ENCODE results near the gene THAP7. TPM values are rescaled to one million over a fixed set of nuclear protein-coding genes. Genes with fewer than 3 reads are reported as not detected.
"Not testable (repeated sequence)": the region's sequence is repeated elsewhere in the genome, so short reads cannot be mapped to it uniquely, and the experiment has no call there.

Gene THAP7
- total RNA-seq, 2 experiments from 2014 or later = 20.4 to 21.2 TPM

DNA sequence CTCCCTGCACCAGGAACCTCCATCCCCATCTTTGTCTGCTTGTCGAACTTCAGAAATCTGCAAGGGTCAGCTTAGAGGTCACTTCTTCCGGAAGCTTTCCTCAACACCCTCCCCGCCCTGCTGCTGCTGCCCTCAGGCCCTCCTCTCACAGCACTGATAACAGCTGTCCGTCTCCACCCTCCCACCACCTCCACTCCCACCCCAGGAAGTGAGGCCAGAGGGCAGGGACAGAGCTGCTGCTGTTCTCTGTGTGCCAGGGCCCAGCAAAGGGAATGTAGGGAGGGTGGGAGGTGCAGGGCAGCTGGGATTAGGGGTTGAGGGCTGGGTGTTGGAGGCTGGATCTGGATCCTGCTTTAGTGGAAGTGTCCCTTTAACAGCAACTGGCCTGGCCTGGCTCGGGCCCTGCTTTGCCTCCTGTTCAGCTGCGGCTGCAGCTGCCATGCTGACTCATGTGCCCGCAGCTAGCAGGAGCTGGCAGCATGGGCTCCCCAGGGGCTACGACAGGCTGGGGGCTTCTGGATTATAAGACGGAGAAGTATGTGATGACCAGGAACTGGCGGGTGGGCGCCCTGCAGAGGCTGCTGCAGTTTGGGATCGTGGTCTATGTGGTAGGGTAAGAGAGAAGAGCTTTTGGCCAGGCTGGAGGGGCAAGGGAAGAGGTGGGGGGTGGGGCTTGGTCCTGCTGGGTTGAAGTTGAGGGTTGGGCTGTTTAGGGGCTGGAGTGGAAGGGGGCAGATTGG is 13.0 kb upstream of the THAP7 start, which contains the start of gene P2RX6:
Gene P2RX6 (plus strand): TSS at position 440 of the 740 bp plus-strand sequence. CDS start 10 bp downstream, at position 450.
- Mint-ChIP-seq H3K27ac (no peak within 1 kb of the TSS), H3K4me3 (peak within 1 kb of the TSS; percentile 74), H3K27me3 (ENCODE audit: low read depth) (no peaks in the 10 kb centered on the region), H3K4me1 (ENCODE audit: low read depth) (peaks cover 25% of the 10 kb centered on the region), H3K36me3 (ENCODE audit: low read depth) (no peaks in the 10 kb centered on the region), H3K9me3 (no peaks in the 10 kb centered on the region)
- CTCF ChIA-PET = interaction anchor here (1.2 to 2.3 kb wide), 2 partner anchors 9 to 88 kb away, joined by 3 to 5 read pairs; no protein-coding TSS in a partner anchor
- no peak for DNase-seq
- intact Hi-C loops (cut with micrococcal nuclease) = loop anchor here (1.0 kb wide), 1 partner anchor 13 kb away; the partner anchor contains the start of gene THAP7

DNA sequence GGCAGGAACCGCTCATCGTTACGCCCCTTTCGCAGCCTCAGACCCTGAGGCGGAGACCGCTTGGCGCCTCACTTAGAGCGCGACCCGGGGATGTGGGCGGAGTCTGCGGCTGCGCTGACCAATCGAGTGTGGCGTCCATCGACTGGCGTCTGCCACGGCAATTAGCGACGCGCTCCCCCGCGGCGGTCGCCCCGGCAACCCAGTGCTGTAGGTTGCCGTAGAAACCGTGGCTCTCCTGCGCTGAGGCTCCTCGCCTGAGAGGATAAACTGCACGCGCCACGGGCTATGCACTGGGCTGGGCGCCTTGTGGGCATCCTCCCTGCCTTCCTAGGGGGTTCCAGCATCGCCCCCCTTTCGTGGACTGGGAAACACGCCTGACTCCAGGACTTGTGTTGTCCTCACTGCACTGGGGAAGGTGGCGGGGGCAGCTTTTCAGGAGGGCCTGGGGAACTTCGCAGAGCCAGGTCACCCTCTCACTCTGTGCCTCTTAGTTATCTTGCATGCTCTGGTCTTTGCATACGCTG is 12.3 kb upstream of the THAP7 start:
- intact Hi-C loops (cut with micrococcal nuclease) = loop anchor here (1.0 kb wide), 1 partner anchor 12 kb away; the partner anchor contains the start of gene THAP7
- Mint-ChIP-seq H3K27ac (no peak overlapping the region), H3K4me3 (peak overlapping the region; percentile 74), H3K27me3 (ENCODE audit: low read depth) (no peaks in the 10 kb centered on the region), H3K9me3 (no peaks in the 10 kb centered on the region), H3K36me3 (ENCODE audit: low read depth) (no peaks in the 10 kb centered on the region), H3K4me1 (ENCODE audit: low read depth) (peaks cover 25% of the 10 kb centered on the region)
- peak; percentile 80 for DNase-seq
- CTCF ChIA-PET = interaction anchor here (1.2 kb wide), 1 partner anchor 9 kb away, joined by 3 read pairs; no protein-coding TSS in a partner anchor

DNA sequence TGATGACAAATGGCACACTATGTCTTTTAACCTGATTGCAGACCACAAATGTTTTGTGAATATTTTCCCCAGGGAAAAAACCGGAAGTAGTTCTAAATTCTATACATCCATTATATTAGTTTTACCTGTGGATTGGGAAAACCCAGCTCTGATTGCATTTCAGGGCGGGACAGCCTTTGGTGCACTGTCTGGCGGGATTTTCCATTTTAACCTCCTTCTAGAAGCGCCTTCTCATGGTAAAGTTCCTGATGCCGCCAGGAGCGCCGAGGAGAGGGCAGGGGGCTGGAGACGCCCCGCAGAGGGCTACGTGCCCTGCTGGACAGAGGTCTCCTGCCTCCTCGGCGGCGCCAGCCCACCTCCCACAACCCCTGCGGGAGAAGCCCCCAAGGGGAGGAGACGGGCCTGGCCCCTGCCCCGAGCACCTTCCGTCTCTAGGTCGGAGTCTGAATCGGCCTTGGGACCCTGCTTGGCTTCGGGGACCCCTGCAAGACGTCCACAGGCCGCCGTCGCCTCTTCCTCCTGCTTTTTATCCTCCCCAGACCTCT is 11.8 kb upstream of the THAP7 start:
- intact Hi-C loops (cut with micrococcal nuclease) = loop anchor here (1.0 kb wide), 1 partner anchor 11 kb away; the partner anchor contains the start of gene THAP7
- DNase-seq = no peak
- CTCF ChIA-PET = interaction anchor here (0.8 kb wide), 1 partner anchor 50 kb away, joined by 3 read pairs; no protein-coding TSS in a partner anchor

DNA sequence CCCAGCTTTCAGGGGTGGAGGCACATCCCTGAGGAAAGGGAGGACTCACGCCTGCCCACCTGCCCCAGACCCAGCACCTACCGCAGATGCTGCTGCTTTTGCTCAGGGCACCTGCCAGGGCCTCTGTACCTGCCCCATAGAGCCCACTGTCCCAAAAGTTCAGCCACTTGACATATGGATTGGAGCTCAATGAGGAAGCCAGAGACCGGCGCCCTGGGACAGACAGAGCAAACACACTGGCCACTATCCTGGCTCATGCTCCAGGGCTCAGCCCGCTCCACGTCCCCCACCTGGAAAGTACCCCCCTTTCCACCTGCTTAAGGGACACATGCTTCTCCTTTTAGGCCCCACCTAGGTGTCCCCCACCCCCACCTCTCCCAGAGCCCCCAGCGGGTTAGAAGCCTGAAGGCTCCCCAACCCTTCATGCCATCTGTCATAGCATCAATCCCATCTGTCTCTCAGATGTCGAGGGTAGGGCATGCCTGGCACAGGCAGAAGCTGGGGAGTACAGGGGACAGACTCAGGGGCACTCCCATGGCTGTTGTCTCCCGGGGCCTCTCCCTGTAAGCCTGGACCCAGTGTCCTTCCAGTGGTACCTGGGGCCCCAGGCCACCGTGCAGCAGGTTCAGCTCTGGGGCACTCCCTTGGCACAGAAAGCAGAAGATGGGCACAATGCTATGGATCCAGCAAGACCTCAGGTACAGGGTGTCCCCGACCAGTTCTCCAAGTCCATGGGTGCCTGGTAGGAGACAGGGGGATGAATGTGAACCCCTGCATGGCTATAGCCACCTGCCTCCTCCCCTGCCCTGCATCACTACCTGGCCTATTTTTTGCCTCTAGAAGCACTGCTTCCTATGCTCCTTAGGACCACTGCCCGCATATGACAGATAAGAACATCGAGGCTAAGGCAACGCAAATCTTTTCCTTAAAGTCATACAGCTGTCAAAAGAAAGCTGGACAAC is 10.8 kb upstream of the THAP7 start:
- Mint-ChIP-seq H3K9me3 (no peaks in the 10 kb centered on the region), H3K27ac (no peak overlapping the region), H3K4me3 (no peak overlapping the region), H3K36me3 (ENCODE audit: low read depth) (no peaks in the 10 kb centered on the region), H3K27me3 (ENCODE audit: low read depth) (no peaks in the 10 kb centered on the region), H3K4me1 (ENCODE audit: low read depth) (peaks cover 25% of the 10 kb centered on the region)
- CTCF ChIA-PET = interaction anchor here (0.8 kb wide), 1 partner anchor 49 kb away, joined by 3 read pairs; no protein-coding TSS in a partner anchor
- intact Hi-C loops (cut with micrococcal nuclease) = no loop called here
- DNase-seq = no peak

More for the DNA sequence above, 11.8 kb upstream of the THAP7 start:
- H3K4me3 Mint-ChIP-seq = peak overlapping the region; percentile 74
- no peaks in the 10 kb centered on the region for H3K9me3 Mint-ChIP-seq
- H3K36me3 Mint-ChIP-seq (ENCODE audit: low read depth) = no peaks in the 10 kb centered on the region
- no peaks in the 10 kb centered on the region for H3K27me3 Mint-ChIP-seq (ENCODE audit: low read depth)
- peaks cover 25% of the 10 kb centered on the region for H3K4me1 Mint-ChIP-seq (ENCODE audit: low read depth)
- H3K27ac Mint-ChIP-seq = no peak overlapping the region

DNA sequence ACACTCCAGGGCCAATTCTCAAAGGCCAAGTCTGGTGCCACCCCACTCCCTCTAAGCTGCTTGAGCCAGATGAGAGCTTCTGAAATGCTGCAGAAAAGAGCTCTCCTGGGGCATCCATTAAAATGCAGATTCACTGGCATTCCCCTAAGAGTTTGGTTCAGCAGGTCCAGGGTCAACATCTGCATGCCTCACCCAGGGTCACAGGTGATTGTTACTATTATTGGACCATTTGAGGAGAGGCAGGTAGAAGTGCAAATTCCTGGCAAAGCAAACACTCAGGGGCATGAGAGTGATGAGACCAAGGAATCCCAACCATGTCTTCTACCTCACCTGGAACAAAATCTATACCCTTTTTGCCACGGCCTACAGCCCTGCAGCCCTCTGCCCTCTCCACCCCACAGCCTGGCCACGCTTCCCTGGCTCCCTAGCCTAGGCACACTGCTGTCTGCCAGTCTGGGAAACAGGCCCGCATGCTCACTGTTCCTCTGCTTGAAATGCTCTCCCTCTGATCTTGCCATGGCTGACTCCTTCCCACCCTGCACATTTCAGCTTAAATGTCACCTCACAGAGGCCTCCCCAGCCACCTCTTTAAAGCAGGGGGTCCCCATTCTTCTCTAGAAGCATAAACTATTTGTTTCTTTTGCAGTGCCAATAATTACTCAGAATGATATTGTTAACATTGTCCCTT is 8.7 kb upstream of the THAP7 start:
- CTCF ChIA-PET = no interaction called here
- Mint-ChIP-seq H3K4me1 (ENCODE audit: low read depth) (peaks cover 19% of the 10 kb centered on the region), H3K4me3 (no peak overlapping the region), H3K27me3 (ENCODE audit: low read depth) (no peaks in the 10 kb centered on the region), H3K27ac (no peak overlapping the region), H3K9me3 (no peaks in the 10 kb centered on the region), H3K36me3 (ENCODE audit: low read depth) (no peaks in the 10 kb centered on the region)
- no peak for DNase-seq
- intact Hi-C loops (cut with micrococcal nuclease) = no loop called here

DNA sequence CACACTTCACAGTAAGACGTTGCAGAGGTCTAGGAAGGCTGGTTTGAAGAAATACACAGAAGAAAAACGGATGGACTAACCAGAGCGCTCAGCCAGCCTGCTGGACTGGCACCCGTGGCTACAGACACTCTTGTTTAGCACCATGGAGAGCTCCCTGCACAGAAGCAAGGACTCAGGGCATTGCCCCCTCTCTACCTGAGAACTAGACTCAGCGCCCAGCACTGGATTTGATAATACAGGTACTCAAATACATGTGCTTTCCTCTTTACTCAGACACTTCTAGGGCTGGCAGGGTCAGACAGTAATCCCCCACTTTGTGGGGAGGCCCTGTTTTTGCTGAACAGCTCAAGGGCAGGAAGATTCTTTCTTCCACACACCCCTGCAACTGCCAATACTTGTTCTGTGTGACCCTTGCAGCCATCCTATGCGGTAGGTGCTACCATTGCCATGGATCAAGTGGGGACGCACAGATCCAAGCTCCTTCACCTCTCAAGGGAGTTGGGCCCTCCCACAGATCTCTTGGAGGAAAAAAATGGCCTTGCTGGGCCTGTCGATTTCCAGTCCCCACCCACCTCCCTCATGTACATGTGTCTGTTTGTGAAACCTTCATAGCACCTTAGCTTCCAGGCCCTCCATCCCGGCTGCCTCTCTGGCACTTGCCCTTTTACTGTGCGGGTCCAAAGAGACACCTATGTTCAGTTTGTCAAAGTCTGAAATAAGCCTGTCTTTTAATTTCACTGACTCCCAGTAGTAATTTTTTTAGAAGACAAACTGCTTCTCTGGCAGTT is 7.9 kb upstream of the THAP7 start:
- intact Hi-C loops (cut with micrococcal nuclease) = loop anchor here (10.0 kb wide), 2 partner anchors 95 to 855 kb away; partner anchors contain the start of gene MAPK1
- Mint-ChIP-seq H3K27ac (no peak overlapping the region), H3K36me3 (ENCODE audit: low read depth) (no peaks in the 10 kb centered on the region), H3K4me3 (no peak overlapping the region), H3K27me3 (ENCODE audit: low read depth) (no peaks in the 10 kb centered on the region), H3K4me1 (ENCODE audit: low read depth) (peaks cover 14% of the 10 kb centered on the region), H3K9me3 (no peaks in the 10 kb centered on the region)
- CTCF ChIA-PET = no interaction called here
- peak; percentile 43 for DNase-seq

DNA sequence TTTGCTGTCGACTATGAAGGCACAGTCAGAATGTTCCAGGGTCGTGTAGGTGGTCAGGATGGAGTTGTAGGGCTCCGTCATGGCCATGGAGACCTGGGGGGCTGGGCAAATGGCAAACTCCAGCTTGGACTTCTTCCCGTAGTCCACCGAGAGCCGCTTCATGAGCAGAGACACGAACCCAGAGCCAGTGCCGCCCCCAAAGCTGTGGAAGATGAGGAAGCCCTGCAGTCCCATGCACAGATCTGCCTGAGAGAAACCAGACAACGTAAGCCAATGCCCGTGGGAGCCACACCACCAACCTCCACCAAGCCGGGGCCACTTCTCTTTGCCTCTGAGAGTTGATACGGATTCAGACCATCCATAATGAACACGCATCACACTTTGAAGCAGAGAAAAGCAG is 7.3 kb upstream of the THAP7 start:
- CTCF ChIA-PET; H3K36me3 Mint-ChIP-seq (ENCODE audit: low read depth); H3K27ac Mint-ChIP-seq; H3K4me3 Mint-ChIP-seq; H3K9me3 Mint-ChIP-seq; H3K27me3 Mint-ChIP-seq (ENCODE audit: low read depth); H3K4me1 Mint-ChIP-seq (ENCODE audit: low read depth); DNase-seq: not testable (repeated sequence)
- intact Hi-C loops (cut with micrococcal nuclease) = loop anchor here (10.0 kb wide), 2 partner anchors 96 to 856 kb away; partner anchors contain the start of gene MAPK1

DNA sequence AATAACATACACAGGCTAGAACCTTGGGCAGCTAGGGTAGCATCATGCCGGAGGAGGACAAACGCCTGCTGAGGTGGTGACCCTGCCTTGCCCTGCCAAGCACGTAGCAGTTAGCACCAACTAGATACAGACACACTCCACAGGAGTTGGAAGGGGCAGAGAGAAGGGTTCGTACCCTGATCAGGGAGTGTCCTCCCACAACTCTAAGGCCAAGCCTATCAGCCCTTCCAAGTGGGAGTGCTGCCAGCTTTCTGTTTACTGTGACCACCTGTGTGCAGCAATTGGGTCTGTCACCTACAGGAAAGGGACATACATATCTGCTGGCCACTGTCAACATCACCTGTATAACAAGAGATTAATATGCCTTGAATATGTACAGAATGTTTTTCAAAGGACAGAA is 1.9 kb upstream of the THAP7 start:
- Mint-ChIP-seq H3K4me3 (peak overlapping the region; percentile 89), H3K9me3 (no peaks in the 10 kb centered on the region), H3K27me3 (ENCODE audit: low read depth) (no peaks in the 10 kb centered on the region), H3K36me3 (ENCODE audit: low read depth) (peaks cover 8% of the 10 kb centered on the region), H3K4me1 (ENCODE audit: low read depth) (peaks cover 25% of the 10 kb centered on the region), H3K27ac (no peak overlapping the region)
- intact Hi-C loops (cut with micrococcal nuclease) = loop anchor here (5.0 to 10.0 kb wide), 4 partner anchors 41 to 861 kb away; partner anchors contain the start of gene MAPK1
- no peak for DNase-seq
- CTCF ChIA-PET = interaction anchor here (0.6 to 1.6 kb wide), 3 partner anchors 22 to 495 kb away, joined by 3 to 4 read pairs (median 4); partner anchors contain the start of genes CRKL and LZTR1

DNA sequence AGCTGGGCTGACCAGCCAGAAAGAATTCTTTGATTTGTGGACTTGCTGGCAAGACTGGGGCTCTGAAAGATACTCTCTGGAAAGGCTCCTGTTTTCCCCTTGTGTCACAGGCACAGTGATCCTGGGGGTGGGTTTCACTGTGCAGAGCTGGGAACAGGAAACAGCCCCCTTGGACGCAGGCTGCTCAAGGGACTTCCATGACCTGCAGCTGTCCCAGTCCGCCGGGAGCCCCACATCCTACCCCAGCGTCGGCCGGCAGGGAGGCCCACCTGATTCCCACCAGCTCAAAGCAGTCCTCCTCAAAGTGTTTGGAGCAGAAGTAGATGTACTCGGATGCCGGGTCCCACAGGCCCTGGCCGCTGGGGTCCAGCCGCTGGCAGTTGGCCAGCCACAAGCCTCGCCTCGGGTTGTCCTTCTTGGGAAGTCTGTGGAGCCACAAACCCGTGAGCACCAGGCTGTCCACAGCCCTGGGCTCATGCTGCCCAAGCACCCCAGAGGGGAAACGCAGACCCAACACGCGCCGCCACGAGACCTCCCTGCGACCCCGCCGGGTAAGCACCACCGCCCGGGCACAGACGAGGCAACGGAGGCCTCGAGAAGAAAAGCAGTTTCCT is 824 bp downstream of the THAP7 start:
- intact Hi-C loops (cut with micrococcal nuclease) = loop anchor here (1.0 to 10.0 kb wide), 5 partner anchors 19 to 864 kb away; partner anchors contain the start of genes LZTR1 and MAPK1
- no peak for DNase-seq
- Mint-ChIP-seq H3K36me3 (ENCODE audit: low read depth) (peaks cover 10% of the 10 kb centered on the region), H3K27ac (peak overlapping the region; percentile 96), H3K27me3 (ENCODE audit: low read depth) (no peaks in the 10 kb centered on the region), H3K4me1 (ENCODE audit: low read depth) (peaks cover 28% of the 10 kb centered on the region), H3K9me3 (no peaks in the 10 kb centered on the region), H3K4me3 (peak overlapping the region; percentile 89)
- CTCF ChIA-PET = no interaction called here

DNA sequence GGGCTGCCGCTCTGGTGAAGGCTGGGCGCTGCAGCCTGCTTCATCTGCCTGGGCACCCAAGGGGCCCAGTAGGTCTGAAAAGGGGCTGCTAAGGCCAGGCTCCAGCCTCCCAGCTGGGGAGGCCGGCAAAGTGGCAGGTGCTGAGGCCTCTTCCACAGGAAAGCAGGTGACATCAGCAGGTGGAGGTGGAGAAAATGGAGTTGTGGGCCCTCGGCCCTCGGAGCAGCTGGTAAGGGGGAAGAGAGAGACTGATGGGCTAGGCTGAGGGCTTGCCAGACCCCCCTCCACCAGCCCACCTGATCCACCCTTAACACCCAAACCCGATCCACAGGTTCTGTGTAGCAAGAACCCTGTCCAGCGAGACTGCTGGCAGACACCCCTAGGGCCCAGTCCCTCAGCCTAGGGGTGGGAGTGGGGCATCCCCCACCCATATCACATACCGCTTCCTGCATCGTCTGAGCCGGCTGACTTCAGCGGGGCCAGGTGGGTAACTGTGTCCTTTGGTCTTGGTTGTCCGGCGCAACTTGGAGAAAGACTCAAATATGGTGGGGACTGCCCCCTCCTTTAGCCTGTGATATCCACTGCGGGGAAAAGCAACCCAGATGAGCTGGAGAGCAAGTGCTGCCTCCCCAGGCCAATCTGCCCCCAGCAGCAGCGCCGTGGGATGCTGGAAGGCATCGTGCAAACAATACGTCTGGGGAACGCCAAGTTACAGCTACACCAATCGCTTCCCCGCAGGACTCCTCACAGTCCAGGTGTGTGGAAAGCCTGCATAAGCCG is 1.5 kb downstream of the THAP7 start:
- DNase-seq = no peak
- CTCF ChIA-PET = interaction anchor here (1.1 kb wide), 1 partner anchor 40 kb away, joined by 3 read pairs; no protein-coding TSS in a partner anchor
- no peaks in the 10 kb centered on the region for H3K27me3 Mint-ChIP-seq (ENCODE audit: low read depth)
- H3K9me3 Mint-ChIP-seq = no peaks in the 10 kb centered on the region
- peak overlapping the region; percentile 89 for H3K4me3 Mint-ChIP-seq
- peaks cover 12% of the 10 kb centered on the region for H3K36me3 Mint-ChIP-seq (ENCODE audit: low read depth)
- H3K27ac Mint-ChIP-seq = peak overlapping the region; percentile 96
- intact Hi-C loops (cut with micrococcal nuclease) = loop anchor here (5.0 to 10.0 kb wide), 4 partner anchors 38 to 864 kb away; partner anchors contain the start of gene MAPK1
- peaks cover 28% of the 10 kb centered on the region for H3K4me1 Mint-ChIP-seq (ENCODE audit: low read depth)

Data from activated naive CD4-positive, alpha-beta T cell treated with anti-CD3 and anti-CD28 coated beads for 36 hours (primary cell).